PFSK-1 (cell line): ENCODE results near the gene IQGAP1.

Experiments
- FOXP2 ChIP-seq: optimal IDR thresholded peaks from 2 replicates; pipeline ENCODE3; 2011; ENCODE audit warnings: borderline replicate concordance, control low read depth, inconsistent platforms; ENCODE audit not compliant: insufficient read depth; ENCODE audit errors: extremely low read length, extremely low read depth
- POLR2AphosphoS5 ChIP-seq: IDR thresholded peaks from 2 replicates; pipeline ENCODE4 v1.6.1; 2012; ENCODE audit warnings: low read depth, mild to moderate bottlenecking, control low read depth, low read length, moderate library complexity
- REST ChIP-seq, 2 experiments: IDR thresholded peaks; 2 replicates each; pipeline versions ENCODE4 v1.6.1 to v1.8.0; 2011 to 2012; ENCODE audit warnings: low read depth in 2 of 2, low read length in 2 of 2, control low read depth in 1 of 2, inconsistent platforms in 1 of 2, mild to moderate bottlenecking in 1 of 2, moderate library complexity in 1 of 2; ENCODE audit not compliant: insufficient read depth in 1 of 2
- SIN3A ChIP-seq: IDR thresholded peaks from 2 replicates; pipeline ENCODE4 v1.6.1; 2012; ENCODE audit warnings: mild to moderate bottlenecking, low read length, moderate library complexity, borderline replicate concordance; ENCODE audit not compliant: insufficient read depth
- TAF1 ChIP-seq: IDR thresholded peaks from 2 replicates; pipeline ENCODE4 v1.6.1; 2012; ENCODE audit warnings: low read length, control low read depth, borderline replicate concordance; ENCODE audit not compliant: insufficient read depth

IQGAP1 gene

GRCh38 chr15:90512981-90513380 is 124.9 kb downstream of the IQGAP1 start:
- TF ChIP-seq TAF1 (no peak), FOXP2 (no peak), POLR2AphosphoS5 (no peak), REST (IDR thresholded peaks at IDR 0.05; ENCODE audit: insufficient read depth in 1 of 2, low read depth in 2 of 2, low read length in 2 of 2) (no peak), SIN3A (no peak)

GRCh38 chr15:90513448-90513847 is 125.4 kb downstream of the IQGAP1 start:
- TF ChIP-seq FOXP2 (no peak), SIN3A (no peak), REST (IDR thresholded peaks at IDR 0.05; ENCODE audit: insufficient read depth in 1 of 2, low read depth in 2 of 2, low read length in 2 of 2) (no peak), POLR2AphosphoS5 (no peak), TAF1 (no peak)

- no peak for TF ChIP-seq TAF1
- no peak for TF ChIP-seq POLR2AphosphoS5
- TF ChIP-seq FOXP2 = no peak
- TF ChIP-seq SIN3A = no peak
- no peak for TF ChIP-seq REST (IDR thresholded peaks at IDR 0.05; ENCODE audit: insufficient read depth in 1 of 2, low read depth in 2 of 2, low read length in 2 of 2)
Observed at GRCh38 chr15:90519688-90520087, 131.6 kb downstream of the IQGAP1 start.

GRCh38 chr15:90520365-90520764 is 132.3 kb downstream of the IQGAP1 start:
- no peak for TF ChIP-seq REST (IDR thresholded peaks at IDR 0.05; ENCODE audit: insufficient read depth in 1 of 2, low read depth in 2 of 2, low read length in 2 of 2)
- no peak for TF ChIP-seq SIN3A
- TF ChIP-seq FOXP2 = no peak
- no peak for TF ChIP-seq POLR2AphosphoS5
- no peak for TF ChIP-seq TAF1

GRCh38 chr15:90523373-90523772 is 135.3 kb downstream of the IQGAP1 start:
- no peak for TF ChIP-seq POLR2AphosphoS5
- TF ChIP-seq FOXP2 = no peak
- TF ChIP-seq REST (IDR thresholded peaks at IDR 0.05; ENCODE audit: insufficient read depth in 1 of 2, low read depth in 2 of 2, low read length in 2 of 2) = no peak
- no peak for TF ChIP-seq TAF1
- no peak for TF ChIP-seq SIN3A
